ENCODE data around the gene SMIM3. TPM values are rescaled to one million over a fixed set of nuclear protein-coding genes. Genes with fewer than 3 reads are reported as not detected.
A peak's percentile ranks its signal among the peaks of the same experiment; 100 is the strongest.
"Not testable (repeated sequence)": the region's sequence is repeated elsewhere in the genome, so short reads cannot be mapped to it uniquely, and the experiment has no call there.

Gene SMIM3
- 10.2 TPM for total RNA-seq
- 37.1 TPM for polyA plus RNA-seq

DNA sequence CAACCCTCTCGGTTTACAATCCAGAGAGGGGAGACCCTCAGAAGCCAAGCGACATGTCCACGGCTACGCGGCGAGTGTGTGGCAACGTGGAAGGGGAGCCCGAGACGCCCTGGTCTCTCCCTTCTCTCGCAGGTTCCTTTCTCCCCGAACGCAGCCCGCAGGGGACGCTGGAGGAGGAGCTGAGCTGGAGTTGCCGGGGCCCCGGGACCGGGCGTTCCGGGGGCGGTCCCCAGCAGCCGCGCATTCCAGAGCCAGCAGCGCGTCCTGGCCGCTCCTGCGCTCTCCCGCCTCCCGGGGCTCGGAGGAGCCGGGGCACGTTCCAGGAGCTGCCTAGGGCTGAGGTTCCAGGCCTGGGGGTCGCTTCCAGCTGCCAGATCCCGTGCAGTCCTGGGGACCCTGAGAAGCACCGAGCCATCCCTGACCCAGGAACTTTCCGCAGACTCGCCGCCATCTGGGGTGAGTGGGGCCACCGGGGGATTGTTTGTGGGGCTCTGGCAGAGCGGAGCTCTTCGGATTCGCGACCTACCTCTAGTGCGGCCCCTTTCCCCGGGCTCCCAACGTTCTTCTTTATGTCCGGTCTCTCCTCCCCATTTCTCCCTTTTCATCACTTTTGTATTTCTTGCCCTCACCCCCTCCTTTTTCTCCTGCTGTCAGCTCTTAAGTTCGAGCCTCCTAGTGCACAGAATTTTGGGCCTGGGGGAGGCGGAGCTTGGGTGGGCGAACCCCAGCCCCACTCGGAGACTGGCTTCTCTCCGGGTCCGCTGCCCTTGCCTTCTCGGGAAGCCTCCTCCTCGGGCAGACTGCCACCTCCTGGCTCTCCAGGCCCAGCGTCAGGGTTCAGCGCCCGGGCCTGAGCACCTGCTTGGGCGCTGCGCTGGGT lies at the start of gene SMIM3:
SMIM3 (plus strand) TSS at position 241 of the 880 bp plus-strand sequence. CDS start 16,684 bp downstream, outside the sequence.
- DNase-seq (ENCODE audit: extremely low spot score): no peak
- H3K4me1 ChIP-seq (ENCODE audit: insufficient read depth): no peaks in the 10 kb centered on the region
- WGBS: 1% methylated on average over 59 of the region's 59 CpGs
- no peaks in the 10 kb centered on the region for H3K36me3 ChIP-seq (ENCODE audit: insufficient read depth)
- peak within 1 kb of the TSS; percentile 88 for H3K27ac ChIP-seq (ENCODE audit: low read depth)
- peak within 1 kb of the TSS; percentile 75 for H3K4me3 ChIP-seq (ENCODE audit: low read depth, low read length)

DNA sequence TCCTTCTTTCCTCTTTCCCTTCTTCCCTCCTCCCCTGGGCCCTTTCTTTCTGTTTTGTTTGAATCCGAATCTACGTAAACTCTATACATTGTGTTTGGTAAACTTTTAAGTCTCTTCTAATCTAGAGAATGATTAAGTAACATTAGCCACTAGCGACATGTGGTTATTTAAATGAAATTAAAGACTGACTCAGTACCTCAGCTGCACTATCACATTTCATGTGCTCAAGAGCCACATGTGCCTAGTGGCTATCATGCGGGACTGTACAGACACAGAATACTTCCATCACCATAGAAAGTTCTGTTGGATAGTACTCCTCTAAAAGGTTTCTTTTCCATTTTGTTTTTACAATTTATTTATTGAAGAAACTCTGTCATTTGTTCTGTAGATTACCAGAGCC lies 48.7 kb upstream of the SMIM3 start:
- 81% methylated on average over 4 of the region's 4 CpGs for WGBS
- H3K4me3 ChIP-seq (ENCODE audit: low read depth, low read length): no peak overlapping the region
- no peaks in the 10 kb centered on the region for H3K4me1 ChIP-seq (ENCODE audit: insufficient read depth)
- no peak overlapping the region for H3K27ac ChIP-seq (ENCODE audit: low read depth)
- H3K36me3 ChIP-seq (ENCODE audit: insufficient read depth): peaks cover 10% of the 10 kb centered on the region
- DNase-seq (ENCODE audit: extremely low spot score): no peak

- WGBS: 89% methylated on average over 6 of the region's 6 CpGs
- Histone ChIP-seq H3K27ac (ENCODE audit: low read depth) (no peak overlapping the region), H3K36me3 (ENCODE audit: insufficient read depth) (peaks cover 7% of the 10 kb centered on the region), H3K4me3 (ENCODE audit: low read depth, low read length) (no peak overlapping the region), H3K4me1 (ENCODE audit: insufficient read depth) (no peaks in the 10 kb centered on the region)
- no peak for DNase-seq (ENCODE audit: extremely low spot score)
These were observed 46.8 kb upstream of the SMIM3 start for GRCh38 chr5:150731669-150732242.

GRCh38 chr5:150734579-150735384 lies 43.8 kb upstream of the SMIM3 start:
- H3K27ac ChIP-seq (ENCODE audit: low read depth): no peak overlapping the region

GRCh38 chr5:150738862-150739261 lies 39.7 kb upstream of the SMIM3 start:
- H3K4me1 ChIP-seq (ENCODE audit: insufficient read depth): no peaks in the 10 kb centered on the region
- WGBS: 94% methylated on average over 7 of the region's 7 CpGs
- H3K27ac ChIP-seq (ENCODE audit: low read depth): peak overlapping the region; percentile 5
- no peak for DNase-seq (ENCODE audit: extremely low spot score)
- H3K4me3 ChIP-seq (ENCODE audit: low read depth, low read length): no peak overlapping the region
- H3K36me3 ChIP-seq (ENCODE audit: insufficient read depth): peaks cover 2% of the 10 kb centered on the region

More at GRCh38 chr5:150734579-150735384, 43.8 kb upstream of the SMIM3 start:
- DNase-seq (ENCODE audit: extremely low spot score): no peak
- Histone ChIP-seq H3K36me3 (ENCODE audit: insufficient read depth) (peaks cover 7% of the 10 kb centered on the region), H3K4me3 (ENCODE audit: low read depth, low read length) (no peak overlapping the region), H3K4me1 (ENCODE audit: insufficient read depth) (no peaks in the 10 kb centered on the region)
- WGBS: 85% methylated on average over 7 of the region's 7 CpGs

GRCh38 chr5:150740992-150741391 lies 37.6 kb upstream of the SMIM3 start:
- Histone ChIP-seq H3K4me1 (ENCODE audit: insufficient read depth) (no peaks in the 10 kb centered on the region), H3K4me3 (ENCODE audit: low read depth, low read length) (no peak overlapping the region), H3K27ac (ENCODE audit: low read depth) (no peak overlapping the region), H3K36me3 (ENCODE audit: insufficient read depth) (peaks cover 2% of the 10 kb centered on the region)
- DNase-seq (ENCODE audit: extremely low spot score): no peak

GRCh38 chr5:150742455-150743141 lies 36.0 kb upstream of the SMIM3 start:
- not testable (repeated sequence) for H3K27ac ChIP-seq (ENCODE audit: low read depth); H3K4me3 ChIP-seq (ENCODE audit: low read depth, low read length); DNase-seq (ENCODE audit: extremely low spot score); H3K36me3 ChIP-seq (ENCODE audit: insufficient read depth); H3K4me1 ChIP-seq (ENCODE audit: insufficient read depth)
- WGBS: 91% methylated on average over 18 of the region's 18 CpGs

DNA sequence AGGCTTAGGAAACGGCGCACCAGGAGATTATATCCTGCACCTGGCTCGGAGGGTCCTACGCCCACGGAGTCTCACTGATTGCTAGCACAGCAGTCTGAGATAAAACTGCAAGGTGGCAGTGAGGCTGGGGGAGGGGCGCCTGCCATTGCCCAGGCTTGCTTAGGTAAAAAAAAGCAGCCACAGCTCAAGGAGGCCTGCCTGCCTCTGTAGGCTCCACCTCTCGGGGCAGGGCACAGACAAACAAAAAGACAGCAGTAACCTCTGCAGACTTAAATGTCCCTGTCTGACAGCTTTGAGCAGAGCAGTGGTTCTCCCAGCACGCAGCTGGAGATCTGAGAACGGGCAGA lies 35.4 kb upstream of the SMIM3 start:
- not testable (repeated sequence) for H3K4me3 ChIP-seq (ENCODE audit: low read depth, low read length); H3K27ac ChIP-seq (ENCODE audit: low read depth); H3K4me1 ChIP-seq (ENCODE audit: insufficient read depth); DNase-seq (ENCODE audit: extremely low spot score); H3K36me3 ChIP-seq (ENCODE audit: insufficient read depth)
- WGBS: 94% methylated on average over 9 of the region's 9 CpGs

DNA sequence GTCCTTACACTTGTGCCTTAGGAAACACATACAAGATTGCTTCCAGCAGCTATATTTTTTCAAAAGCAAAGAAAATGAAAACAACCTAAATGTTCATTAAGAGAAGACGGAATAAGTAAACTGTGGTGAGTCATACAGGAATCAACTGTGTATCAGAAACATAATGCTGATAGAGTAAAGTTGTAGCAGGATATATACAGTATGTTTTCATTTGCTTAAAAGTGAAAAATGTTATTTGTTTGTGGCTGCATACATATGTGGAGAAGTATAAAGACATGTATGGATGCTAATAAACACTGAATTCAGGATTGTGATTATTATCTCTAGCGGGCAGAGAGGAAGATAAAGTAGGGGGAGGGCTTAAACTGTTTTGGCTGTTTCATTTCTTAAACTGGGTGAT lies 28.1 kb upstream of the SMIM3 start:
- Histone ChIP-seq H3K4me1 (ENCODE audit: insufficient read depth) (peaks cover 3% of the 10 kb centered on the region), H3K36me3 (ENCODE audit: insufficient read depth) (peaks cover 8% of the 10 kb centered on the region), H3K4me3 (ENCODE audit: low read depth, low read length) (no peak overlapping the region), H3K27ac (ENCODE audit: low read depth) (peak overlapping the region; percentile 10)
- no peak for DNase-seq (ENCODE audit: extremely low spot score)
- WGBS: 51% methylated on average over 2 of the region's 2 CpGs

- Histone ChIP-seq H3K36me3 (ENCODE audit: insufficient read depth) (peaks cover 8% of the 10 kb centered on the region), H3K4me3 (ENCODE audit: low read depth, low read length) (no peak overlapping the region), H3K27ac (ENCODE audit: low read depth) (no peak overlapping the region), H3K4me1 (ENCODE audit: insufficient read depth) (peaks cover 3% of the 10 kb centered on the region)
- 41% methylated on average over 3 of the region's 3 CpGs for WGBS
- no peak for DNase-seq (ENCODE audit: extremely low spot score)
These were observed 27.3 kb upstream of the SMIM3 start for GRCh38 chr5:150751096-150751891.

- peaks cover 8% of the 10 kb centered on the region for H3K36me3 ChIP-seq (ENCODE audit: insufficient read depth)
- WGBS: 88% methylated on average over 5 of the region's 5 CpGs
These were observed 25.1 kb upstream of the SMIM3 start for GRCh38 chr5:150753463-150753862.

DNA sequence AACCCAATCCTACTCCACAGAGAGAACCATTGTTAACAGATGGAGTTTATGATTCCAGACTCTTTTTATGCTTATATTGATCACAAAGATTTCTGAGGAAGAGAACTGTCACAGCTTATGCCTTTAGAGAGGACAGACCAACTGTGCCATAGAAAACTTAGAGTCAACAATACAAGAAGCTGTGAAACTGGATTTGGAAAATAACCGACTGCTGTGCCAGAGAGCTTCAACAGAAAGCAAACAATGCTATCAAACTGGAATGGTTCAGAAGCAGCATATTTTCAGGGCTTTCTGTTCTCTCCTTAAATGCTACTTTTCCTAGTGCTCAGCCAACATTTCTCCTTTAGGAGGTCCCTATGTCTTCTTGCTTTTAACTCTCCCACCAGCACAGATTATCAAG lies 24.7 kb upstream of the SMIM3 start:
- Histone ChIP-seq H3K4me3 (ENCODE audit: low read depth, low read length) (no peak overlapping the region), H3K36me3 (ENCODE audit: insufficient read depth) (peaks cover 8% of the 10 kb centered on the region), H3K4me1 (ENCODE audit: insufficient read depth) (peaks cover 3% of the 10 kb centered on the region), H3K27ac (ENCODE audit: low read depth) (no peak overlapping the region)
- 83% methylated on average over 1 of the region's 1 CpG for WGBS
- no peak for DNase-seq (ENCODE audit: extremely low spot score)

More at GRCh38 chr5:150753463-150753862, 25.1 kb upstream of the SMIM3 start:
- no peak overlapping the region for H3K27ac ChIP-seq (ENCODE audit: low read depth)
- DNase-seq (ENCODE audit: extremely low spot score): no peak
- H3K4me1 ChIP-seq (ENCODE audit: insufficient read depth): peaks cover 3% of the 10 kb centered on the region
- no peak overlapping the region for H3K4me3 ChIP-seq (ENCODE audit: low read depth, low read length)
